HepG2 (cell line): ENCODE data around the gene IQCK. TPM values are rescaled to one million over a fixed set of nuclear protein-coding genes. Genes with fewer than 3 reads are reported as not detected.

Source experiments
- AGO1 ChIP-seq: fragments of 200-400 bp; formaldehyde crosslinking; IDR thresholded peaks from 2 replicates; pipeline ENCODE4 v1.6.1; 2017; ENCODE audit warnings: mild to moderate bottlenecking, low read depth, low read length, moderate library complexity; ENCODE audit not compliant: poor library complexity, severe bottlenecking
- ATF3 ChIP-seq: sonication (generic); formaldehyde crosslinking; IDR thresholded peaks from 2 replicates; pipeline ENCODE4 v1.4.0; 2020; ENCODE audit warnings: missing genetic modification reagents
- E2F1 ChIP-seq: sonication (generic); formaldehyde crosslinking; IDR thresholded peaks from 2 replicates; pipeline ENCODE4 v1.5.0; 2020; ENCODE audit warnings: missing genetic modification reagents
- EP300 ChIP-seq, 3 experiments: sonication (generic) in 1 of 3; formaldehyde crosslinking in 1 of 3; IDR thresholded peaks; 2 replicates each; pipeline versions ENCODE4 v1.5.1 to v1.6.1; 2011 to 2020; ENCODE audit warnings: low read depth in 2 of 3, low read length in 2 of 3, borderline replicate concordance in 1 of 3, improper control_type of control experiment in 1 of 3, mild to moderate bottlenecking in 1 of 3, missing genetic modification reagents in 1 of 3, moderate library complexity in 1 of 3
- HINFP ChIP-seq: sonication (generic); formaldehyde crosslinking; IDR thresholded peaks from 2 replicates; pipeline ENCODE4 v1.4.0; 2020; ENCODE audit warnings: low read depth, mild to moderate bottlenecking, missing genetic modification reagents
- KMT2B ChIP-seq: IDR thresholded peaks from 2 replicates; pipeline ENCODE4 v1.6.1; 2016; ENCODE audit warnings: missing genetic modification reagents, missing compliant biosample characterization
- NR2F6 ChIP-seq, 2 experiments: IDR thresholded peaks; 2 replicates each; pipeline ENCODE4 v1.6.1; 2016; ENCODE audit warnings: antibody characterized with exemption in 1 of 2, mild to moderate bottlenecking in 1 of 2
- PTBP1 ChIP-seq: fragments of 200-400 bp; formaldehyde crosslinking; IDR thresholded peaks from 2 replicates; pipeline ENCODE4 v1.6.1; 2018; ENCODE audit warnings: low read length, low read depth; ENCODE audit not compliant: poor library complexity, severe bottlenecking
- SMC3 ChIP-seq: IDR thresholded peaks from 2 replicates; pipeline ENCODE4 v1.6.1; 2011; ENCODE audit warnings: low read length, improper control_type of control experiment
- SOX6 ChIP-seq, 2 experiments: fragments of 450-650 bp in 1 of 2; sonication (generic) in 1 of 2; formaldehyde crosslinking in 1 of 2; IDR thresholded peaks; 2 replicates each; pipeline versions ENCODE4 v1.4.0 to v1.6.1; 2017 to 2020; ENCODE audit warnings: antibody characterized with exemption in 1 of 2, mild to moderate bottlenecking in 1 of 2, missing genetic modification reagents in 1 of 2
- THAP11 ChIP-seq: IDR thresholded peaks from 2 replicates; pipeline ENCODE4 v1.6.1; 2016; ENCODE audit warnings: missing biosample characterization, missing genetic modification reagents
- XRCC5 ChIP-seq: fragments of 200-400 bp; formaldehyde crosslinking; optimal IDR thresholded peaks from 2 replicates; pipeline ENCODE3; 2017; ENCODE audit warnings: mild to moderate bottlenecking, low read length
- ZFP36L2 ChIP-seq: sonication (generic); formaldehyde crosslinking; IDR thresholded peaks from 2 replicates; pipeline ENCODE4 v1.4.0; 2020; ENCODE audit warnings: missing genetic modification reagents
- ZKSCAN1 ChIP-seq: fragments of 150-350 bp; IDR thresholded peaks from 2 replicates; pipeline ENCODE4 v1.6.1; 2014; ENCODE audit warnings: low read length
- ZMYM3 ChIP-seq: sonication (generic); formaldehyde crosslinking; IDR thresholded peaks from 2 replicates; pipeline ENCODE4 v1.5.1; 2020; ENCODE audit warnings: mild to moderate bottlenecking, missing genetic modification reagents
- ZNF124 ChIP-seq: sonication (generic); formaldehyde crosslinking; IDR thresholded peaks from 2 replicates; pipeline ENCODE4 v1.4.0; 2020; ENCODE audit warnings: missing genetic modification reagents
- ZNF207 ChIP-seq: fragments of 450-650 bp; IDR thresholded peaks from 2 replicates; pipeline ENCODE4 v1.6.1; 2016; ENCODE audit warnings: antibody characterized with exemption, borderline replicate concordance
- ZNF24 ChIP-seq: fragments of 450-650 bp; IDR thresholded peaks from 2 replicates; pipeline ENCODE4 v1.6.1; 2017; ENCODE audit warnings: antibody characterized with exemption, mild to moderate bottlenecking
- ZNF326 ChIP-seq: sonication (generic); formaldehyde crosslinking; IDR thresholded peaks from 2 replicates; pipeline ENCODE4 v1.4.0; 2020; ENCODE audit warnings: missing genetic modification reagents, borderline replicate concordance
- ZNF484 ChIP-seq: sonication (generic); formaldehyde crosslinking; IDR thresholded peaks from 2 replicates; pipeline ENCODE4 v1.5.1; 2020; ENCODE audit warnings: mild to moderate bottlenecking, low read depth, missing genetic modification reagents, borderline replicate concordance
- polyA plus RNA-seq, 8 experiments: library from polyadenylated mRNA; depleted of rRNA in 3 of 8; stranded (reverse) in 7 of 8; unstranded in 1 of 8; fragments of >200 nt; fragmentation: Illumina TruSeq in 4 of 8; extraction: Trizol in 4 of 8; gene quantifications; 2 replicates each; pipeline versions ENCODE4 v1.2.1 to v1.2.3, GENCODE V29; 2011 to 2016; ENCODE audit warnings: low read depth in 4 of 8, missing spikeins in 1 of 8, mixed read lengths in 1 of 8; ENCODE audit not compliant: insufficient read depth in 1 of 8
- total RNA-seq, 5 experiments: library from RNA; depleted of rRNA; stranded (reverse); fragments of >200 nt; fragmentation: Illumina TruSeq; extraction: Trizol; gene quantifications; 2 replicates each; pipeline ENCODE4 v1.2.3, GENCODE V29; 2016; ENCODE audit warnings: low read depth in 1 of 5
- TF ChIP-seq, protein P1 (sequence below): sonication (generic); formaldehyde crosslinking; IDR thresholded peaks from 2 replicates; pipeline ENCODE4 v1.4.0; 2020; ENCODE audit warnings: missing genetic modification reagents, mild to moderate bottlenecking, borderline replicate concordance

Gene IQCK
- total and polyA plus RNA-seq, 2 of the 13 experiments (the other 11 are each of a cell fraction or from before 2014, with no cell fraction given) = 5.1 to 7.3 TPM

- TF ChIP-seq, protein P1, sequence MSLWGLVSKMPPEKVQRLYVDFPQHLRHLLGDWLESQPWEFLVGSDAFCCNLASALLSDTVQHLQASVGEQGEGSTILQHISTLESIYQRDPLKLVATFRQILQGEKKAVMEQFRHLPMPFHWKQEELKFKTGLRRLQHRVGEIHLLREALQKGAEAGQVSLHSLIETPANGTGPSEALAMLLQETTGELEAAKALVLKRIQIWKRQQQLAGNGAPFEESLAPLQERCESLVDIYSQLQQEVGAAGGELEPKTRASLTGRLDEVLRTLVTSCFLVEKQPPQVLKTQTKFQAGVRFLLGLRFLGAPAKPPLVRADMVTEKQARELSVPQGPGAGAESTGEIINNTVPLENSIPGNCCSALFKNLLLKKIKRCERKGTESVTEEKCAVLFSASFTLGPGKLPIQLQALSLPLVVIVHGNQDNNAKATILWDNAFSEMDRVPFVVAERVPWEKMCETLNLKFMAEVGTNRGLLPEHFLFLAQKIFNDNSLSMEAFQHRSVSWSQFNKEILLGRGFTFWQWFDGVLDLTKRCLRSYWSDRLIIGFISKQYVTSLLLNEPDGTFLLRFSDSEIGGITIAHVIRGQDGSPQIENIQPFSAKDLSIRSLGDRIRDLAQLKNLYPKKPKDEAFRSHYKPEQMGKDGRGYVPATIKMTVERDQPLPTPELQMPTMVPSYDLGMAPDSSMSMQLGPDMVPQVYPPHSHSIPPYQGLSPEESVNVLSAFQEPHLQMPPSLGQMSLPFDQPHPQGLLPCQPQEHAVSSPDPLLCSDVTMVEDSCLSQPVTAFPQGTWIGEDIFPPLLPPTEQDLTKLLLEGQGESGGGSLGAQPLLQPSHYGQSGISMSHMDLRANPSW (CRISPR knock-in tag) = no peak
- TF ChIP-seq SOX6 (IDR thresholded peaks at IDR 0.05) (no peak), SOX6 (CRISPR knock-in tag; IDR thresholded peaks at IDR 0.05) (peak; percentile 16; the same call in 1 of the 2 replicates), AGO1 (no peak), ATF3 (CRISPR knock-in tag) (peak; percentile 90), KMT2B (peak; percentile 26; the same call in 1 of the 2 replicates), HINFP (CRISPR knock-in tag) (no peak), E2F1 (CRISPR knock-in tag) (peak; percentile 27; the same call in 1 of the 2 replicates), NR2F6 (IDR thresholded peaks at IDR 0.05) (peak; percentile 81), NR2F6 (CRISPR knock-in tag; IDR thresholded peaks at IDR 0.05) (peak; percentile 86), ZMYM3 (CRISPR knock-in tag) (no peak), ZFP36L2 (CRISPR knock-in tag) (no peak), SMC3 (0 out of 2 replicates have a peak, but pooled peaks have one; percentile 3), PTBP1 (no peak), ZNF484 (CRISPR knock-in tag) (no peak), ZNF326 (CRISPR knock-in tag) (no peak), ZNF207 (no peak), XRCC5 (peak; percentile 72), ZKSCAN1 (no peak), ZNF24 (no peak), THAP11 (CRISPR knock-in tag) (0 out of 2 replicates have a peak, but pooled peaks have one; percentile 36), ZNF124 (0 out of 2 replicates have a peak, but pooled peaks have one; percentile 52), EP300 (IDR thresholded peaks at IDR 0.05; ENCODE audit: low read depth in 2 of 2, low read length in 2 of 2) (peak in 1 of 2 experiments; percentile 50; a peak in 2 of 4 replicates), EP300 (CRISPR knock-in tag; IDR thresholded peaks at IDR 0.05; ENCODE audit: borderline replicate concordance) (no peak)
Observed at GRCh38 chr16:19700319-19700781, 17.7 kb upstream of the IQCK start (continued).
